ENCODE data around the gene SLC9A3.

SLC9A3 gene

DNA sequence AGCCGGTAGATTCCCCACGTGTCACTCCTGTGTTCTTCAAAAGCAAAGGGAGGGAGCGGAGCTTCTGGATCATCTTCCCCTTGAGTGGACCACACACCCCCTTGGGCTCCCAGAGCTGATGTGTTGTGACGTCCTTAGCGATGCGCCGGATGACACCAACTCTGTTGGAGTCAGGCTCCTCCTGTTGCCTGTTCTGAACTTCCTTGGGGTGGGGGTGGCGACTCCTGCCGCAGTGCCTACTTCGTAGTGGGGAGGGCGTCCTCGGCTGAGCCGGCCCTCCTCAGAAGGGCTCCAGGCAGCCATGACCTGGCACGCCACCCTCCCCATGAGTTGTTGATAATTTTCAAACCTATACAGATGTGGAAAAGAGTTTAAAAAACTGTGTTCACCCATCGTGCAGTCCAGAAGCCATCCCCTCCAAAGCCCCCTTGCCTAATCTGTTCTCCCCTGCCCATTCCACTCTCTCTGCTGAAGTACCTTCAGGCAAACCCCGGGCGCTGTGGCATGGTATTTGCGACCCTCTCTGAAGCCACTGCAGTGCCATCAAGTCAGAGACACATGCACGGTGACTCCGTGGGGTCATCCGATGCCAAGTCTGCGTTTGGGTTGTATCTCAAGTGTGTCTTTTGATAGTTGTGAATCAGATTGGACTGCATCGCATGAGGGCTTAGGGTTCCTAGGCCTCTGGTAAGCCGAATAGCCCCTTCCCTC, 64.5 kb downstream of the SLC9A3 start:
- TF ChIP-seq, protein P1, sequence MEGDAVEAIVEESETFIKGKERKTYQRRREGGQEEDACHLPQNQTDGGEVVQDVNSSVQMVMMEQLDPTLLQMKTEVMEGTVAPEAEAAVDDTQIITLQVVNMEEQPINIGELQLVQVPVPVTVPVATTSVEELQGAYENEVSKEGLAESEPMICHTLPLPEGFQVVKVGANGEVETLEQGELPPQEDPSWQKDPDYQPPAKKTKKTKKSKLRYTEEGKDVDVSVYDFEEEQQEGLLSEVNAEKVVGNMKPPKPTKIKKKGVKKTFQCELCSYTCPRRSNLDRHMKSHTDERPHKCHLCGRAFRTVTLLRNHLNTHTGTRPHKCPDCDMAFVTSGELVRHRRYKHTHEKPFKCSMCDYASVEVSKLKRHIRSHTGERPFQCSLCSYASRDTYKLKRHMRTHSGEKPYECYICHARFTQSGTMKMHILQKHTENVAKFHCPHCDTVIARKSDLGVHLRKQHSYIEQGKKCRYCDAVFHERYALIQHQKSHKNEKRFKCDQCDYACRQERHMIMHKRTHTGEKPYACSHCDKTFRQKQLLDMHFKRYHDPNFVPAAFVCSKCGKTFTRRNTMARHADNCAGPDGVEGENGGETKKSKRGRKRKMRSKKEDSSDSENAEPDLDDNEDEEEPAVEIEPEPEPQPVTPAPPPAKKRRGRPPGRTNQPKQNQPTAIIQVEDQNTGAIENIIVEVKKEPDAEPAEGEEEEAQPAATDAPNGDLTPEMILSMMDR (IDR thresholded peaks at IDR 0.05; ENCODE audit: insufficient read depth, missing control alignments), result no peak
- DNase-seq (ENCODE audit: insufficient read length, low spot score) (no peak), FAIRE-seq (no peak)

DNA sequence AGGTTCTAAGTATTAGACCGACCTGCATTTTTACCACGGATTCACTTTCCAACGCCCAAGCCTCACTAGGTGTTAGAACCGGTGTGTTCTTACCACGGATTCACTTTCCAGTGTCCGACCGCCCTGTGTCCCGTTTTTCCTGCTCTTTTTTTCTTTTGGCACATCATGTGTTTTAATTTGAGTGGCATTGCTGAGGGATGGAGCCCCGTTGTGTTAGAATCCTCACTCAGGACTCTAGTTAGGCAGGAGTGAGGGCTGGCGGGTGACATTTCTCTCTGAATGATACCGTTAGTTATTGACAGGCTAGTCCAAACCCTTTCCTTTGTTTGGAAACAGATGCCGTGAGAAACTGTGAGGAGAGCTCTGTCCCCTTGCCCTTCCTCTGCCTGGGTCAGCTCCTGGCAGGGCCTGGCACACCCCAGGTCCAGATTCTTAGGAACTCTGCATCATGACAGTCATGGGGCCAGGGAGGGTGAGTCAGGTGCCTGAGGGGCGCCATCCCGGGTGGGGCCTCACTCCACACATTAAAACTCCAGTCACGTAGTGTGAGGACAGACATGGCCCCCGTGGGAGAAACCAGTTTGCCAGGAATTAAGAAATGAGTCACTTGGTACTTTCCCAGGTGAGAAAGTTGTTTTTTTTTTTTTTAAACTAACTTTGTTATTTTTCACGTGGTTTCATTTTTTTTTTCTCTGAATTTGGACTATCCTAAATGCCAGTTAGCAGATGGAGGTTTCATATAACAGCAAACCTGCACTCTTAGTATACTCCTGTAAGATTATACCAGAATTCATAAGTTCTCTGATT, 65.5 kb downstream of the SLC9A3 start:
- FAIRE-seq (no peak), DNase-seq (ENCODE audit: insufficient read length, low spot score) (no peak)
- TF ChIP-seq, protein P1 (IDR thresholded peaks at IDR 0.05; ENCODE audit: insufficient read depth, missing control alignments), result no peak

DNA sequence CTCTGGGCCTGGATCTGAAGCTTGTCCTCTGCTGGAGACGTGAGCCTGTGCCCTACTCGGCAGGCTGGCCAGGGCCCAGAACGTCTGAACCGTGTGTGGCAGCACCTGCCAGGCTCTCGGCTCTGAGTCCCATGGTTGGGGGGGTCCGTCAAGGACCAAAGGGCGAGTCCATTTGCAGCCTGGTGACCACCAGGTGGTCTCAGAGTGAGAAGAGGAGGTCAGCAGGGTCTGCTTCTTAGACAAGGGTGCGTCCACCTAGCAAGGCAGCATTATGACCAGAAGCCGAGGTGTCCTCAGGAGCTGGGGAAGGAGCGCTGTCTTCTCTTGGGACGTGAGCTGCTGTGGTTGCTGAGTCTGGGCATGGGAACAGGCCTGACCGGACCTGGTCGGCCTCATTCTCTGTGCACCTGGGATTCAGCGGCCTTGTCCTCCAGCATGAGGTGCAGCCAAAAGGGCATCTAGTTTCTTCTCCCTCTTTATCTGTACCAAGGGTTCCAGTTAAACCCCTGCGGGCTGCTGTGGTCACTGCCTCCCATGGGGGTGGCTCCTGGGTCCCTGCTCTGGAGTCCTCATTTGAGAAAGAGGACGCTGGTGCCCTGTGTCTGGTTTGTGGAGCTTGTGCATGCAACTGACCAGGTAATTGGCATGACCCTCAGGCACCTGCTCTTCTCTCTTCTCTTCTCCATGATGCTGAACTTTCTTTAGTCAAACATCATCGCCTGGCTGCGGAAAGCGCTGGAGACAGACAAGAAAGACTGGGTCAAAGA, 66.9 kb downstream of the SLC9A3 start:
- TF ChIP-seq, protein P1 (IDR thresholded peaks at IDR 0.05; ENCODE audit: insufficient read depth, missing control alignments), result no peak
- no peak for DNase-seq (ENCODE audit: insufficient read length, low spot score)
- FAIRE-seq, result no peak

DNA sequence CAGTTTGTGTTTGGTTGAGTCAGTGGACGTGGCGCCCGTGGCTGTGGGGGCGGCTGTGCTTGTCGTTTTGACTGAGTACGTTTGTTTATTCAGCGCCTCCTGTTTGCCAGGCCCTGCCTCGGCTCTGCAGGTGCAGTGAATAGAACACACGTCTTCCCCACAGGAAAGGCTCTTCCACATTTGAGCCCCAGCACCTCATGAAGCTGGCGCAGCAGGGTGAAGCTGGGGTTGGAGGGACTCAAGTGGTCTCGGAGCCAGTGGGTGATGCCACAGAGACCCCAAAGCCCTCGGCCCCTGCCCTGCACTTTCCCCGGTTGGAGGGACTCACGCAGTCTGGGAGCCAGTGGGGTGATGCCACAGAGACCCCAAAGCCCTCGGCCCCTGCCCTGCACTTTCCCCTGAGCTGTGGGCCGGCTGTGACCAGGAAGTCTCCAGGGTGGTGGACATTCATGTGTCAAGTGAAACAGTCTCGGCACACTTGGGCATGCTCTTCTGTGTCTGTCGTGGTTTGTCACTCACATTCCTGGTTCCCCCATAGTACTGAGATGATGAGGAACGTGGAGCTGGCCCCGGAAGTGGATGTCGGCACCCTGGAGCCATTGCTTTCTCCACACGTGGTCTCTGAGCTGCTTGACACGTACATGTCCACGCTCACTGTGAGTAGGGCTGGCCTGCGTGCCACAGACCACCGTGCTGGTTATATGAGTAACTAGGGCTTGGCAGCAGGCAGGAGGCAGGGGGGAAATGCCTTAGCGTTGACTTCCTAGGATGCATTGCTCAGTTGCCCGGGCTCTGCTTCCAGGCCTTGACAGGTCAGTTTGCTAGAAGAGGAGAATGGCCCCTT, 67.7 kb downstream of the SLC9A3 start:
- TF ChIP-seq, protein P1 (IDR thresholded peaks at IDR 0.05; ENCODE audit: insufficient read depth, missing control alignments), result no peak
- no peak for DNase-seq (ENCODE audit: insufficient read length, low spot score)
- no peak for FAIRE-seq

DNA sequence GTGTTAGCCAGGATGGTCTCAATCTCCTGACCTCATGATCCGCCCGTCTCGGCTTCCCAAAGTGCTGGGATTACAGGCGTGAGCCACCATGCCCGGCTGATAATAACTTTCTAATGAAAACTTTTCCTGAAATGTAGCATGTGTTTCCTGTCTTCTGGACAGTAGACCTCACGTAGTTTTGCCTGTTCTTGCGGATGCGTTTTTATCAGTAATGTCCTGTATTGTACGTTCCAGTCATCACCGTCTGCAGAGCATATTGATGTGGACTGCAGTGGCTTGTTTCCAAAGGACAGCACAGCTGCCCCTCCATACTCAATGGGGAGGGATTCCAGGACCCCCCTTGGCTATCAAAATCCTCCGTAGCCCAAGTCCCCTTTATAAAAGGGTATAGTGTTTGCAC, 68.4 kb downstream of the SLC9A3 start:
- FAIRE-seq (no peak), DNase-seq (ENCODE audit: insufficient read length, low spot score) (no peak)
- TF ChIP-seq, protein P1 (IDR thresholded peaks at IDR 0.05; ENCODE audit: insufficient read depth, missing control alignments), result no peak

DNA sequence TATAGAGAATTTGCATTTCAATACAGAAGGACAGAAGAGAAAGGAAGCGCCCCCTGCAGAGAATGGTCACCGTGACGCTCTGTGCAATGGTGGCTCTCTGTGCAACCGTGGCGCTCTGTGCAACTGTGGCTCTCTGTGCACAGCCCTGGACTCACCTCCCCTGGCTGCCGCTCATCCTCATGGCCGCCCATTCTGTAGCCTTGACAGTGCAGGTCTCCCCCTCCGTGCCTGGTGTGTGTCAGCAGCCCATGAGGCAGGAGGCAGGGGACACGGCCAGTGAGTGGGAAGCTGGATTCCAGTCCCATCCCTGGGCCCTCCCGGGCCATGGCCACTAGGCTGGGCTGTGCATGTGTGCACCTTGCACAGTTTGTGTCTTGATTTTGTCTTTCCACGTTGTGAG, 69.3 kb downstream of the SLC9A3 start:
- DNase-seq (ENCODE audit: insufficient read length, low spot score), result no peak
- FAIRE-seq, result no peak
- TF ChIP-seq, protein P1 (IDR thresholded peaks at IDR 0.05; ENCODE audit: insufficient read depth, missing control alignments), result no peak
